Endothelial cell of umbilical vein (primary cell): Measurements from ENCODE around the gene ESYT3. TPM values are rescaled to one million over a fixed set of nuclear protein-coding genes. Genes with fewer than 3 reads are reported as not detected.

Experiments
- BruUV-seq: library from RNA; stranded (reverse); fragments of 400-500 nt; replicated peaks from 2 replicates; lab custom pipeline; 2021; lab: Mats Ljungman, UMichigan
- CTCF ChIA-PET: fragments of 300-600, 350-600 bp; sonication (Branson Sonifier 250); formaldehyde crosslinking; loops from one replicate; lab custom pipeline; 2021; ENCODE audit warnings: antibody characterized with exemption, inconsistent platforms; lab: Charles Lee
- POLR2A ChIA-PET: fragments of 300-600, 350-600 bp; sonication (Branson Sonifier 250); formaldehyde crosslinking; loops from one replicate; lab custom pipeline; 2021; ENCODE audit warnings: antibody characterized with exemption, inconsistent platforms; lab: Charles Lee
- DNase-seq: peaks from one replicate; pipeline ENCODE4 v3.0.0-alpha.2; 2011; ENCODE audit warnings: low read depth, low spot score
- FAIRE-seq: peaks from 2 replicates; lab custom pipeline; 2011; peaks lifted over from hg19 to GRCh38; lab: Jason Lieb, UNC
- H2AFZ ChIP-seq: 2 replicates; pipeline ENCODE4 v1.6.0; 2012; ENCODE audit warnings: low read depth, low read length, control low read depth, inconsistent platforms
- H3K27ac ChIP-seq: 2 replicates; pipeline ENCODE4 v1.5.1; 2011; ENCODE audit warnings: low read depth, mild to moderate bottlenecking, control low read depth, low read length, moderate library complexity; ENCODE audit not compliant: insufficient read depth
- H3K27me3 ChIP-seq, 2 experiments: 2 replicates each; pipeline versions ENCODE4 v1.6.0 to v1.6.1; 2011; ENCODE audit warnings: low read length in 2 of 2, mixed read lengths in 1 of 2; ENCODE audit not compliant: control insufficient read depth in 2 of 2, insufficient read depth in 2 of 2
- H3K36me3 ChIP-seq, 2 experiments: 2 replicates in 1 of 2; 3 replicates in 1 of 2; pipeline ENCODE4 v1.5.1; 2011; ENCODE audit warnings: low read length in 2 of 2, mild to moderate bottlenecking in 1 of 2, moderate library complexity in 1 of 2; ENCODE audit not compliant: control insufficient read depth in 2 of 2, insufficient read depth in 2 of 2; ENCODE audit errors: extremely low read depth in 1 of 2
- H3K4me1 ChIP-seq: 3 replicates; pipeline ENCODE4 v1.5.1; 2011; ENCODE audit warnings: mild to moderate bottlenecking, low read length; ENCODE audit not compliant: control insufficient read depth, insufficient read depth; ENCODE audit errors: extremely low read depth
- H3K4me2 ChIP-seq: 2 replicates; pipeline ENCODE4 v1.6.1; 2011; ENCODE audit warnings: low read length, control low read depth, mixed read lengths; ENCODE audit not compliant: insufficient read depth
- H3K4me3 ChIP-seq, 3 experiments: fragments of 200-600 bp in 1 of 3; sonication (generic), shearing (Covaris generic) in 1 of 3; replicated peaks in 1 of 3; 2 replicates each; pipeline ENCODE4 v1.5.1; 2011 to 2016; ENCODE audit warnings: control low read depth in 3 of 3, low read length in 3 of 3, mild to moderate bottlenecking in 2 of 3, inconsistent platforms in 1 of 3, low read depth in 1 of 3, moderate library complexity in 1 of 3; ENCODE audit not compliant: insufficient read depth in 1 of 3
- H3K79me2 ChIP-seq: 2 replicates; pipeline ENCODE4 v1.6.0; 2012; ENCODE audit warnings: low read length, inconsistent platforms; ENCODE audit not compliant: control insufficient read depth, insufficient read depth
- H3K9ac ChIP-seq: replicated peaks from 2 replicates; pipeline ENCODE3; 2011; ENCODE audit warnings: low read length, control low read depth; ENCODE audit not compliant: insufficient read depth; ENCODE audit errors: extremely low read depth
- H3K9me1 ChIP-seq: replicated peaks from 3 replicates; pipeline ENCODE4 v1.6.0; 2011; ENCODE audit warnings: mild to moderate bottlenecking, low read length; ENCODE audit not compliant: control insufficient read depth, insufficient read depth; ENCODE audit errors: extremely low read depth
- H3K9me3 ChIP-seq: replicated peaks from 2 replicates; pipeline ENCODE4 v1.5.1; 2012; ENCODE audit warnings: low read length, inconsistent platforms; ENCODE audit not compliant: control insufficient read depth, insufficient read depth
- H4K20me1 ChIP-seq: replicated peaks from 2 replicates; pipeline ENCODE3; 2011; ENCODE audit warnings: mild to moderate bottlenecking, low read length; ENCODE audit not compliant: control insufficient read depth, insufficient read depth; ENCODE audit errors: extremely low read depth
- EZH2 ChIP-seq: IDR thresholded peaks from 2 replicates; pipeline ENCODE4 v1.6.1; 2012; ENCODE audit warnings: borderline replicate concordance, low read depth, mild to moderate bottlenecking, moderate library complexity, low read length, inconsistent platforms; ENCODE audit not compliant: severe bottlenecking
- FOS ChIP-seq: IDR thresholded peaks from 2 replicates; pipeline ENCODE4 v1.6.1; 2011; ENCODE audit warnings: mild to moderate bottlenecking, low read length, moderate library complexity, borderline replicate concordance; ENCODE audit not compliant: insufficient read depth
- GATA2 ChIP-seq: IDR thresholded peaks from 2 replicates; pipeline ENCODE4 v1.7.0; 2011; ENCODE audit warnings: low read depth, mild to moderate bottlenecking, moderate library complexity, mixed read lengths, low read length; ENCODE audit not compliant: insufficient read length, insufficient read depth
- JUN ChIP-seq: IDR thresholded peaks from 2 replicates; pipeline ENCODE4 v1.6.1; 2011; ENCODE audit warnings: borderline replicate concordance, low read depth; ENCODE audit not compliant: insufficient read length, insufficient read depth
- MYC ChIP-seq: IDR thresholded peaks from one replicate; pipeline ENCODE4 v1.6.1; 2011; ENCODE audit warnings: mild to moderate bottlenecking, low read depth, low read length
- POLR2A ChIP-seq: IDR thresholded peaks from 2 replicates; pipeline ENCODE4 v1.6.1; 2012; ENCODE audit warnings: low read depth, mild to moderate bottlenecking, control low read depth, low read length
- POLR2AphosphoS5 ChIP-seq: IDR thresholded peaks from 2 replicates; pipeline ENCODE4 v1.6.1; 2012; ENCODE audit warnings: low read depth, mild to moderate bottlenecking, control low read depth, low read length, moderate library complexity; ENCODE audit not compliant: insufficient read depth
- dilution Hi-C: fragments of 300-500 bp; cut with MboI; formaldehyde crosslinking; loops from one replicate; pipeline ENCODE4 v1.15.0; 2019; ENCODE audit warnings: low sequenced_read_pairs; ENCODE audit not compliant: extremely low pct_ligation_motif_present
- intact Hi-C: fragments of 100-400 bp; cut with micrococcal nuclease; formaldehyde crosslinking; loops from one replicate; pipeline ENCODE4 v1.10.0; 2022
- polyA plus RNA-seq, 4 experiments: library from polyadenylated mRNA; depleted of rRNA in 3 of 4; stranded (reverse) in 3 of 4; unstranded in 1 of 4; fragments of >200 nt; gene quantifications; 2 replicates each; pipeline versions ENCODE4 v1.2.1 to v1.2.3, GENCODE V29; 2011 to 2012; ENCODE audit warnings: missing spikeins in 1 of 4
- total RNA-seq: library from RNA; stranded (reverse); gene quantifications from 2 replicates; pipeline ENCODE4 v1.2.3, GENCODE V29; 2021
- TF ChIP-seq, protein P1 (sequence below), 2 donors: IDR thresholded peaks; 1 replicate in 1 of 2; 2 replicates in 1 of 2; pipeline ENCODE4 v1.5.1; 2011; ENCODE audit warnings: low read length in 2 of 2, mild to moderate bottlenecking in 2 of 2, moderate library complexity in 2 of 2, control low read depth in 1 of 2, inconsistent platforms in 1 of 2, low read depth in 1 of 2; ENCODE audit not compliant: insufficient read depth in 1 of 2; ENCODE audit errors: extremely low read depth in 1 of 2
- TF ChIP-seq, protein P2 (sequence below): IDR thresholded peaks from 2 replicates; pipeline ENCODE4 v1.6.1; 2011; ENCODE audit not compliant: insufficient read depth, insufficient read length

The ESYT3 gene
- total and polyA plus RNA-seq, 2 donors (not counting 3 experiments of a cell fraction or from before 2014, with no cell fraction given): not detected

DNA sequence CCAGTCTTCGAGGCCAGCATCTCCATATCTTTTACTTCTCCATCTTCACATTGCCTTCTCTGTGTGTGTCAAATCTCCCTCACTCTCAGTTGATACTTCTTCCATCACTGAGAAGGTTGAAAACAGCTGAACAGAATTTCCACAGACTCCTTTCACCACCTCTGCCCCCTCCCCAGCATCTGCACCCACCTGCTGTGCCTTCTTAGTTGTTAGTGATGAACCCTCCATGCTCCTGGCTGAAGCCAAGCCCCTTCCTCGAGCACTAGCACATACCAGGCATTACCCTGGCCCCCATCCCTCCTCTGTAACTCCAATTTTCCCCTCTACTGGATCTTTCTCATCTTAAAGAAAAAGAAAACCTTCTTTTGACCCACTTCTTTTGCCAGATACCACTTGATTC is 27.8 kb upstream of the ESYT3 start:
- Histone ChIP-seq H3K79me2 (no peaks in the 10 kb centered on the region), H3K27ac (no peak overlapping the region), H3K9me1 (no peaks in the 10 kb centered on the region), H2AFZ (no peak overlapping the region), H3K9me3 (no peaks in the 10 kb centered on the region), H3K27me3 (peaks cover 1 to 3% of the 10 kb centered on the region in 2 experiments), H3K9ac (no peak overlapping the region), H4K20me1 (no peaks in the 10 kb centered on the region), H3K4me2 (no peak overlapping the region), H3K4me3 (no peak overlapping the region), H3K4me1 (no peaks in the 10 kb centered on the region), H3K36me3 (no peaks in the 10 kb centered on the region)
- intact Hi-C loops (no loop called here), dilution Hi-C loops (no loop called here)
- POLR2A ChIA-PET: no interaction called here
- TF ChIP-seq POLR2AphosphoS5: no peak
- TF ChIP-seq GATA2: no peak
- no peak for TF ChIP-seq POLR2A
- TF ChIP-seq, protein P1, sequence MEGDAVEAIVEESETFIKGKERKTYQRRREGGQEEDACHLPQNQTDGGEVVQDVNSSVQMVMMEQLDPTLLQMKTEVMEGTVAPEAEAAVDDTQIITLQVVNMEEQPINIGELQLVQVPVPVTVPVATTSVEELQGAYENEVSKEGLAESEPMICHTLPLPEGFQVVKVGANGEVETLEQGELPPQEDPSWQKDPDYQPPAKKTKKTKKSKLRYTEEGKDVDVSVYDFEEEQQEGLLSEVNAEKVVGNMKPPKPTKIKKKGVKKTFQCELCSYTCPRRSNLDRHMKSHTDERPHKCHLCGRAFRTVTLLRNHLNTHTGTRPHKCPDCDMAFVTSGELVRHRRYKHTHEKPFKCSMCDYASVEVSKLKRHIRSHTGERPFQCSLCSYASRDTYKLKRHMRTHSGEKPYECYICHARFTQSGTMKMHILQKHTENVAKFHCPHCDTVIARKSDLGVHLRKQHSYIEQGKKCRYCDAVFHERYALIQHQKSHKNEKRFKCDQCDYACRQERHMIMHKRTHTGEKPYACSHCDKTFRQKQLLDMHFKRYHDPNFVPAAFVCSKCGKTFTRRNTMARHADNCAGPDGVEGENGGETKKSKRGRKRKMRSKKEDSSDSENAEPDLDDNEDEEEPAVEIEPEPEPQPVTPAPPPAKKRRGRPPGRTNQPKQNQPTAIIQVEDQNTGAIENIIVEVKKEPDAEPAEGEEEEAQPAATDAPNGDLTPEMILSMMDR (IDR thresholded peaks at IDR 0.05; ENCODE audit: extremely low read depth in 1 of 2, insufficient read depth in 1 of 2, low read depth in 1 of 2, low read length in 2 of 2): no peak
- TF ChIP-seq, protein P2, sequence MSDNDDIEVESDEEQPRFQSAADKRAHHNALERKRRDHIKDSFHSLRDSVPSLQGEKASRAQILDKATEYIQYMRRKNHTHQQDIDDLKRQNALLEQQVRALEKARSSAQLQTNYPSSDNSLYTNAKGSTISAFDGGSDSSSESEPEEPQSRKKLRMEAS: no peak
- TF ChIP-seq EZH2: no peak
- TF ChIP-seq FOS: no peak
- TF ChIP-seq JUN: no peak
- TF ChIP-seq MYC: no peak
- FAIRE-seq (no peak), DNase-seq (no peak)
- no TSS peak for BruUV-seq
- CTCF ChIA-PET: interaction anchor here (2.0 kb wide), 1 partner anchor 12 kb away, joined by 11 read pairs; no protein-coding TSS in a partner anchor
